Sigmoid colon (tissue), 7 donors: ENCODE data around the gene MTMR8. TPM values are rescaled to one million over a fixed set of nuclear protein-coding genes. Genes with fewer than 3 reads are reported as not detected.
"Not testable (repeated sequence)": the region's sequence is repeated elsewhere in the genome, so short reads cannot be mapped to it uniquely, and the experiment has no call there.

ENCODE experiments used
- DNase-seq: peaks from one replicate; pipeline ENCODE4 v3.0.0-alpha.2; 2019
- H3K27ac ChIP-seq, 4 donors: fragments of 200-600 bp; sonication (generic); one replicate each; pipeline ENCODE4 v1.5.1; 2016 to 2019; ENCODE audit warnings: mild to moderate bottlenecking in 1 of 4
- H3K27me3 ChIP-seq, 3 donors: fragments of 200-600 bp; sonication (generic); one replicate each; pipeline ENCODE4 v1.5.1; 2019; ENCODE audit warnings: mild to moderate bottlenecking in 1 of 3
- H3K36me3 ChIP-seq, 4 donors: fragments of 200-600 bp; sonication (generic); one replicate each; pipeline ENCODE4 v1.5.1; 2016 to 2019
- H3K4me1 ChIP-seq, 4 donors: fragments of 200-600 bp; sonication (generic); one replicate each; pipeline ENCODE4 v1.5.1; 2017 to 2019
- H3K4me3 ChIP-seq, 4 donors: fragments of 200-600 bp; sonication (generic); one replicate each; pipeline ENCODE4 v1.5.1; 2017 to 2019; ENCODE audit warnings: mild to moderate bottlenecking in 2 of 4, moderate library complexity in 1 of 4
- H3K9me3 ChIP-seq, 4 donors: fragments of 200-600 bp in 3 of 4; sonication (generic) in 3 of 4; one replicate each; pipeline versions ENCODE4 v1.5.1 to v1.6.1; 2013 to 2019
- EP300 ChIP-seq, 4 donors: sonication (generic); formaldehyde crosslinking; IDR thresholded peaks; one replicate each; pipeline ENCODE4 v1.6.1; 2017; ENCODE audit warnings: antibody characterized with exemption in 4 of 4
- POLR2A ChIP-seq, 2 donors: fragments of 450-650 bp; IDR thresholded peaks; one replicate each; pipeline ENCODE4 v1.6.1; 2016; ENCODE audit warnings: antibody characterized with exemption in 2 of 2, mild to moderate bottlenecking in 2 of 2, moderate library complexity in 2 of 2
- POLR2AphosphoS5 ChIP-seq, 4 donors: sonication (generic); formaldehyde crosslinking; IDR thresholded peaks; one replicate each; pipeline ENCODE4 v1.6.1; 2017; ENCODE audit warnings: antibody characterized with exemption in 4 of 4
- WGBS, 2 donors: extraction: QIAGEN DNeasy Blood & Tissue Kit; methylation state at CpG; one replicate each; pipeline ENCODE4 v1.1.7; 2013; 5-methylcytosine and 5-hydroxymethylcytosine counted together
- intact Hi-C: fragments of 100-400 bp; cut with DNase I; formaldehyde crosslinking; loops from one replicate; pipeline ENCODE4 v1.15.1; 2023
- polyA plus RNA-seq, 3 donors: library from polyadenylated mRNA; stranded (reverse); fragments of 200-250 nt; gene quantifications; one replicate each; pipeline ENCODE4 v1.2.3, GENCODE V29; 2013
- total RNA-seq, 4 donors: library from RNA; depleted of rRNA; stranded (reverse); fragments of >200 nt; gene quantifications; one replicate each; pipeline ENCODE4 v1.1.0, GENCODE V29; 2016
- TF ChIP-seq, protein P1 (sequence below), 4 experiments: fragments of 450-650 bp in 3 of 4; fragments of 200-600 bp in 1 of 4; IDR thresholded peaks; one replicate each; pipeline ENCODE4 v1.5.1; 2016 to 2019; ENCODE audit warnings: antibody characterized with exemption in 4 of 4, mild to moderate bottlenecking in 3 of 4, moderate library complexity in 2 of 4
- donor health status: healthy with polysubstance abuse.
- donor health status: Bipolar disorder and iron deficiency.
- donor health status: healthy.

Gene MTMR8
- total and polyA plus RNA-seq, 7 donors, result 1.4 to 4.3 (median 2.1) TPM

DNA sequence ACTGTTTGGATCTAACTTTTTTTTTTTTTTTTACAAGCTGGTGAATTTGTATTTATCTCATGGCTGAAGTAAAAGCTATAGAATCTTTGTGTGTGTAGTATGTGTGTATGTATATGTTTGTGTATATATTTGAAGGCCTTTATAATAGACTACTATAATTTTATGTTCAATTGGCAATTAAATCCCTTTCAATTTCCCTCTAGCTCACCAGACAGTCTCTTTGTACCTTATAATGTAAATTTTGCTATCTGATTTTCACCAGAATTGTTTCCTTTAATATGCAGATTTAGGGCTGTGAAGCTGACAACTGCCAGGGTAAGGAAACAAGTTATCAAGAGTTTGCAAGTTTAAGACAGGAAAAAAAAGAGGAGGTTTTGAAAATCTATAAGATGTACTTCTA lies 33.1 kb upstream of the MTMR8 start:
- TF ChIP-seq POLR2A (IDR thresholded peaks at IDR 0.05) (no peak), POLR2AphosphoS5 (IDR thresholded peaks at IDR 0.05) (no peak)
- TF ChIP-seq, protein P1, sequence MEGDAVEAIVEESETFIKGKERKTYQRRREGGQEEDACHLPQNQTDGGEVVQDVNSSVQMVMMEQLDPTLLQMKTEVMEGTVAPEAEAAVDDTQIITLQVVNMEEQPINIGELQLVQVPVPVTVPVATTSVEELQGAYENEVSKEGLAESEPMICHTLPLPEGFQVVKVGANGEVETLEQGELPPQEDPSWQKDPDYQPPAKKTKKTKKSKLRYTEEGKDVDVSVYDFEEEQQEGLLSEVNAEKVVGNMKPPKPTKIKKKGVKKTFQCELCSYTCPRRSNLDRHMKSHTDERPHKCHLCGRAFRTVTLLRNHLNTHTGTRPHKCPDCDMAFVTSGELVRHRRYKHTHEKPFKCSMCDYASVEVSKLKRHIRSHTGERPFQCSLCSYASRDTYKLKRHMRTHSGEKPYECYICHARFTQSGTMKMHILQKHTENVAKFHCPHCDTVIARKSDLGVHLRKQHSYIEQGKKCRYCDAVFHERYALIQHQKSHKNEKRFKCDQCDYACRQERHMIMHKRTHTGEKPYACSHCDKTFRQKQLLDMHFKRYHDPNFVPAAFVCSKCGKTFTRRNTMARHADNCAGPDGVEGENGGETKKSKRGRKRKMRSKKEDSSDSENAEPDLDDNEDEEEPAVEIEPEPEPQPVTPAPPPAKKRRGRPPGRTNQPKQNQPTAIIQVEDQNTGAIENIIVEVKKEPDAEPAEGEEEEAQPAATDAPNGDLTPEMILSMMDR (IDR thresholded peaks at IDR 0.05), result no peak
- Histone ChIP-seq H3K4me3 (no peak overlapping the region), H3K27ac (no peak overlapping the region), H3K9me3 (no peaks in the 10 kb centered on the region), H3K4me1 (no peaks in the 10 kb centered on the region), H3K27me3 (no peaks in the 10 kb centered on the region), H3K36me3 (no peaks in the 10 kb centered on the region)
- intact Hi-C loops, result no loop called here
- no peak for DNase-seq

DNA sequence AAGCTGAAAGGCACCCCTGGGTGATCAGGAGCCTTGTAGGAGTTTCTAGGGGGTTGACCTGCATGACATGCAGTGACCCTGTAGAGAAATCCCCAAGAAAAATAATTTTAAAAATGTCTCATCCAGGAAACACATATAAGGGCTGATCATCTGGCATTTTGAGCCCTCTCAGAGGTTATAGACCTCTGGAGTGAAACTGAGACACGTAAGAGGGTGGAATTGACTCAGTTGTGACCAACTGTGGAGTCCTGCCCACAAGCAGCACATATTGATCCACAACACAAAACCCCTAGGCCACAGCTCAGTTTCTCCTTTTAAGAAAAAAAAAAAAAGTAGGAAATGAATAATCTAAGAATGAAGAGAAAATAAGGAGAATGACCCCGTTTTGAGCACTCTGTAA lies 32.5 kb upstream of the MTMR8 start:
- intact Hi-C loops, result no loop called here
- no peaks in the 10 kb centered on the region for H3K36me3 ChIP-seq
- H3K27me3 ChIP-seq, result no peaks in the 10 kb centered on the region
- DNase-seq, result no peak
- no peak overlapping the region for H3K4me3 ChIP-seq
- H3K4me1 ChIP-seq, result no peaks in the 10 kb centered on the region
- no peaks in the 10 kb centered on the region for H3K9me3 ChIP-seq
- 52 to 73% methylated on average over 2 of the region's 2 CpGs for WGBS, 2 donors
- no peak for TF ChIP-seq POLR2A (IDR thresholded peaks at IDR 0.05)
- TF ChIP-seq EP300 (IDR thresholded peaks at IDR 0.05), result no peak
- no peak for TF ChIP-seq POLR2AphosphoS5 (IDR thresholded peaks at IDR 0.05)
- TF ChIP-seq, protein P1 (IDR thresholded peaks at IDR 0.05), result no peak
- no peak overlapping the region for H3K27ac ChIP-seq

DNA sequence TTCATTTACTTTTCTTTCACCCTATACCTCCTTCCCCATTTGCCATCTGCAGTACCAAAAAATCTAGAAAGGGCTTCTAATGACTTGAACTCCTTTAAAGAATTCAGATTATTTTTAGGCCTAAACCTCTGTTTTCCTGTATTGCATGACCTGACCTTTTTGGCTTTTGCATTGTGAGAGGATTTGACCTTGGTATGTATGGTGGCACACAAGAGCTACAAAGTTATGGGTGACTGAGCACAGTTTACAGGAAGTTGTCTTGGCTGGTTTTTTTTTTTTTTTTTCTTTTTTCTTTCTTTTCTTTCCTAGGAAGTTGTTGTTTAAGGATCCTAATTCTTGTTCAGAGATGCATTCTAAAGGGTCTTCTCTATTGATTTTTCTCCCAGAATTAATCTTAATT lies 32.0 kb upstream of the MTMR8 start:
- no peaks in the 10 kb centered on the region for H3K36me3 ChIP-seq
- no peak for DNase-seq
- H3K27ac ChIP-seq, result no peak overlapping the region
- TF ChIP-seq POLR2AphosphoS5 (IDR thresholded peaks at IDR 0.05), result no peak
- TF ChIP-seq, protein P1 (IDR thresholded peaks at IDR 0.05), result no peak
- H3K4me3 ChIP-seq, result no peak overlapping the region
- H3K9me3 ChIP-seq, result no peaks in the 10 kb centered on the region
- no peaks in the 10 kb centered on the region for H3K27me3 ChIP-seq
- intact Hi-C loops, result no loop called here
- H3K4me1 ChIP-seq, result no peaks in the 10 kb centered on the region

DNA sequence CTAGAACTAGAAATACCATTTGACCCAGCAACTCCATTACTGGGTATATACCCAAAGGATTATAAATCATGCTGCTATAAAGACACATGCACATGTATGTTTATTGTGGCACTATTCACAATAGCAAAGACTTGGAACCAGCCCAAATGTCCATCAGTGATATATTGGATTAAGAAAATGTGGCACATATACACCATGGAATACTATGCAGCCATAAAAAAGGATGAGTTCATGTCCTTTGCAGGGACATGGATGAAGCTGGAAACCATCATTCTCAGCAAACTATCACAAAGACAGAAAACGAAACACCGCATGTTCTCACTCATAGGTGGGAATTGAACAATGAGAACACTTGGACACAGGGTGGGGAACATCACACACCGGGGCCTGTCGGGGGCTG lies 14.5 kb upstream of the MTMR8 start:
- H3K4me1 ChIP-seq, H3K4me3 ChIP-seq, H3K27me3 ChIP-seq, H3K36me3 ChIP-seq, intact Hi-C loops, DNase-seq, H3K27ac ChIP-seq, H3K9me3 ChIP-seq: not testable (repeated sequence)
- 96 to 97% methylated on average over 4 of the region's 4 CpGs for WGBS, 2 donors

DNA sequence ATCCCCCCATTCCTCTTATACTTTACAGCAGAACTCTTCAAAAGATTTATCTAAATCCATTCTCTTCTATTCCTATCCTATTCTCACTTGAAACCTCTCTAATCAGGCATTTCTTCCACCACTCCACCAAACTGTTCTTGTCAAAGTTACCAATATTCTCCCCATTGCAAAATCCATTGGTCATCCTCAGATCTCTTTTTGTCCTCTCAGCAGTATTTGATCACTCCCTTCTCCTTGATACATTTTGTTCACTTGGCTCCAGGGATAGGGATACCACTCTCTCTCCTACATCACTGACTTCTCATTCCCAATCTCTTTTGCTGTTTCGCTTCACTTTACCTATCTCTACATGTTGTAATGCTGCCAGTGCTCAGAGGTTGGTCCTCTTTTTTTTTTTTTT lies 2.8 kb upstream of the MTMR8 start:
- Histone ChIP-seq H3K9me3 (no peaks in the 10 kb centered on the region), H3K4me3 (no peak overlapping the region), H3K27ac (no peak overlapping the region), H3K4me1 (no peaks in the 10 kb centered on the region), H3K27me3 (no peaks in the 10 kb centered on the region), H3K36me3 (no peaks in the 10 kb centered on the region)
- intact Hi-C loops, result no loop called here
- TF ChIP-seq, protein P1 (IDR thresholded peaks at IDR 0.05), result no peak
- TF ChIP-seq POLR2A (IDR thresholded peaks at IDR 0.05) (no peak), POLR2AphosphoS5 (IDR thresholded peaks at IDR 0.05) (no peak), EP300 (IDR thresholded peaks at IDR 0.05) (no peak)
- DNase-seq, result no peak
- WGBS, 2 donors, result 92 to 97% methylated on average over 1 of the region's 1 CpG
